ENCODE results near the gene SF3B5. TPM values are rescaled to one million over a fixed set of nuclear protein-coding genes. Genes with fewer than 3 reads are reported as not detected.

SF3B5 gene
- total and polyA plus RNA-seq, 2 of the 8 experiments (the other 6 are each of a cell fraction or from before 2014, with no cell fraction given): 195 to 588 TPM

DNA sequence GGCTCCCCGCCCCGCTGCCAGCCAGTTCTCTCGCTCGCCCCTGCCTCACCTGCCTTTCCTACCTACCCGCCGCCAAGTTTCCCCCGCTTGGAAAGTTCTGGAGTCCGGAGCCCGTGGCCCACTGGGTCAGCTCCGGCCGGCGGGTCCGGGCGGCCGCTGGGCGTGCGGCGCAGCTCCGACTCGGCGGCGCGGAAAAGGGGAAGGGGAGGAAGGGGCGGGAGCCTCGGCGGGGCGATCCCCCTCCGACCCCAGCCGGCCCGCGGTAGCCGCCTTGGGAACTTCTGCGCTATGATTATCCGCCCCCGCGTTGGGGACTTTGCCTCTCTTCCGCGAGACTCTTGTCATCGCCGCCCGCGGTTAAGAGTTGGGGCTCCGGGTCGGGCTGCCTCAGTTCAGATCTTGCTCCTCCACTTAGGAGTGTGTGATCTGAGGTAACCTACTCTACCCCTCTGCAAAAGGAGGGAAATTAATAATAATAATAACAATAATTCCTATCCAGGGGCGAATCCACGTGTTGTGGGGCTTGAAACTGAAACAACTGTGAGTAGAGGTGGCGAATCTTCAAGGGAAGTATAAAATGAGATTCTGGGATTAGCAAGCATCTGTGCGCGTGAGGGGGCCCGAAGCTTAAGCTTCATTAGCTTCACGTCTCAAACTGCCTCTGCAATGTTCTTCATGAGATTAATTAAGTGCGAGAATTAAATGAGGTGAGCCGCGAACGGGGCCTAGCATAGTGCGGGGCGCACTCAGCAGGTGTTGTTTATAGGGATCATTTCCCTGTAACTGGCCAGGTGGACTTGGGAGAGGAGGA is 30.8 kb downstream of the SF3B5 start (continued):
- no peak for TF ChIP-seq ASH2L (IDR thresholded peaks at IDR 0.05; ENCODE audit: low read length)
- TF ChIP-seq TEAD4 (IDR thresholded peaks at IDR 0.05; ENCODE audit: low read depth, low read length): no peak
- TF ChIP-seq BCL11A (IDR thresholded peaks at IDR 0.05; ENCODE audit: low read depth in 2 of 2, low read length in 2 of 2): no peak
- TF ChIP-seq CEBPB (IDR thresholded peaks at IDR 0.05; ENCODE audit: low read depth, low read length): no peak
- no peak for TF ChIP-seq GABPA (IDR thresholded peaks at IDR 0.05; ENCODE audit: borderline replicate concordance, insufficient read depth, low read length)
- TF ChIP-seq EGR1 (IDR thresholded peaks at IDR 0.05; ENCODE audit: borderline replicate concordance, low read depth, low read length): peak; percentile 90
- no peak for TF ChIP-seq KDM5A (IDR thresholded peaks at IDR 0.05; ENCODE audit: low read length)
- no peak for TF ChIP-seq SIRT6 (IDR thresholded peaks at IDR 0.05; ENCODE audit: low read length)
- no peak for TF ChIP-seq BACH1 (IDR thresholded peaks at IDR 0.05; ENCODE audit: low read length)
- TF ChIP-seq JUN (IDR thresholded peaks at IDR 0.05; ENCODE audit: low read depth, low read length): no peak
- TF ChIP-seq KDM1A (IDR thresholded peaks at IDR 0.05; ENCODE audit: borderline replicate concordance, low read length): no peak
- no peak for TF ChIP-seq TAF1 (IDR thresholded peaks at IDR 0.05; ENCODE audit: low read depth, low read length)
- TF ChIP-seq GTF2F1 (IDR thresholded peaks at IDR 0.05; ENCODE audit: borderline replicate concordance, low read depth, low read length): no peak
- TF ChIP-seq RNF2 (IDR thresholded peaks at IDR 0.05; ENCODE audit: borderline replicate concordance, low read depth, low read length, missing control alignments, poor library complexity, severe bottlenecking): no peak
- TF ChIP-seq TCF12 (IDR thresholded peaks at IDR 0.05; ENCODE audit: low read depth, low read length): no peak
- TF ChIP-seq, protein P1, sequence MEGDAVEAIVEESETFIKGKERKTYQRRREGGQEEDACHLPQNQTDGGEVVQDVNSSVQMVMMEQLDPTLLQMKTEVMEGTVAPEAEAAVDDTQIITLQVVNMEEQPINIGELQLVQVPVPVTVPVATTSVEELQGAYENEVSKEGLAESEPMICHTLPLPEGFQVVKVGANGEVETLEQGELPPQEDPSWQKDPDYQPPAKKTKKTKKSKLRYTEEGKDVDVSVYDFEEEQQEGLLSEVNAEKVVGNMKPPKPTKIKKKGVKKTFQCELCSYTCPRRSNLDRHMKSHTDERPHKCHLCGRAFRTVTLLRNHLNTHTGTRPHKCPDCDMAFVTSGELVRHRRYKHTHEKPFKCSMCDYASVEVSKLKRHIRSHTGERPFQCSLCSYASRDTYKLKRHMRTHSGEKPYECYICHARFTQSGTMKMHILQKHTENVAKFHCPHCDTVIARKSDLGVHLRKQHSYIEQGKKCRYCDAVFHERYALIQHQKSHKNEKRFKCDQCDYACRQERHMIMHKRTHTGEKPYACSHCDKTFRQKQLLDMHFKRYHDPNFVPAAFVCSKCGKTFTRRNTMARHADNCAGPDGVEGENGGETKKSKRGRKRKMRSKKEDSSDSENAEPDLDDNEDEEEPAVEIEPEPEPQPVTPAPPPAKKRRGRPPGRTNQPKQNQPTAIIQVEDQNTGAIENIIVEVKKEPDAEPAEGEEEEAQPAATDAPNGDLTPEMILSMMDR (IDR thresholded peaks at IDR 0.05; ENCODE audit: control extremely low read depth in 1 of 3, insufficient read depth in 1 of 3, low read depth in 1 of 3, low read length in 3 of 3): no peak
- no peak for TF ChIP-seq CHD2 (IDR thresholded peaks at IDR 0.05; ENCODE audit: low read length)
- TF ChIP-seq, protein P2, sequence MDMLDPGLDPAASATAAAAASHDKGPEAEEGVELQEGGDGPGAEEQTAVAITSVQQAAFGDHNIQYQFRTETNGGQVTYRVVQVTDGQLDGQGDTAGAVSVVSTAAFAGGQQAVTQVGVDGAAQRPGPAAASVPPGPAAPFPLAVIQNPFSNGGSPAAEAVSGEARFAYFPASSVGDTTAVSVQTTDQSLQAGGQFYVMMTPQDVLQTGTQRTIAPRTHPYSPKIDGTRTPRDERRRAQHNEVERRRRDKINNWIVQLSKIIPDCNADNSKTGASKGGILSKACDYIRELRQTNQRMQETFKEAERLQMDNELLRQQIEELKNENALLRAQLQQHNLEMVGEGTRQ (IDR thresholded peaks at IDR 0.05; ENCODE audit: low read length): no peak
- no peak for TF ChIP-seq SRF (IDR thresholded peaks at IDR 0.05; ENCODE audit: low read depth, low read length)
- no peak for TF ChIP-seq POLR2A (IDR thresholded peaks at IDR 0.05; ENCODE audit: control extremely low read depth in 1 of 2, low read depth in 2 of 2, low read length in 2 of 2)
- peak; percentile 26 for TF ChIP-seq KDM4A (IDR thresholded peaks at IDR 0.05; ENCODE audit: low read depth, low read length, severe bottlenecking)
- TF ChIP-seq NRF1 (IDR thresholded peaks at IDR 0.05; ENCODE audit: low read depth, low read length): no peak
